Activated CD4-positive, CD25-positive, alpha-beta regulatory T cell treated with anti-CD3 and anti-CD28 coated beads, Interleukin-2, amount 50 U/mL, for 16 hours (primary cell): Measurements from ENCODE around the gene SNN.

Source experiments
- DNase-seq: peaks from one replicate; pipeline ENCODE4 v3.0.0-alpha.2; 2020; ENCODE audit warnings: low read depth, low spot score

The SNN gene

GRCh38 chr16:11696266-11697012 is 28.2 kb downstream of the SNN start:
- DNase-seq, result no peak

- DNase-seq, result no peak
These were observed 29.1 kb downstream of the SNN start for GRCh38 chr16:11697319-11697718.

- no peak for DNase-seq
These were observed 30.0 kb downstream of the SNN start for GRCh38 chr16:11698271-11698689.

- DNase-seq, result no peak
These were observed 31.1 kb downstream of the SNN start for GRCh38 chr16:11699234-11699894.

DNA sequence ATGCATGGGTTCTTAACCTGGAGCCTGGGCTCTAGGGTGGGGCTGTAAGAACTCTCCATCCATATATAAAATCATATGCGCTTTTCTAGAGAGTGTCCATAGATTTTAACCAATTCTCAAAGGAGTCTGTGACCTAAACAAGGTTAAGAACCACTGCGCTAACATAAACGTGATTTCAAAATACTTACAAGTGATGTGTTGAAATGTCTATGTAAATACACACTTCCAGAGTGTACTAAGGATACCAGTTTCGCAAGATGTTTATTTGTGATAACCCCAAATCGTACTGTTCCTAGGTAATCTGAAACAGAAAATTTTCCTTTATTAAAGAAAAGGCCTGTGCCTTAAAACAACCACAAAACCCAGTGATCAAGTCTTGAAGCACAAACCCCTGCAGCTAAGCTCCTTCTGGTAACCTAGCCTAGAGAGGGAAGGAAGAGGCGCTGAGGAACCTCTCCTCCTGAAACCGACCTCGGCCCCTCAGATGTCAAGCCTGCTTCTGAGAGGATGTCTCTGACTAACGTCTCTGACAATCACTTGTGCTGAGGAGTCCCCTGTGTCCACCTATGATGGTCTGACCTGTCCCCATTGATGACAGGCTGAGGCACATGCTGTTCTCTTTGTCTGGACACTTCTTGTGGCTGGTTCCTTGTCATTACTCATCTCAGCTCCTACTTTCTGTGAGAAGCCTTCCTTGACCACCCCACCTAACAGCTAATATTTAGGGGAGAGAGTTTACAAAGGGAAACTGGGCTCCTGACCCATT is 32.2 kb downstream of the SNN start:
- no peak for DNase-seq

GRCh38 chr16:11705311-11706025 is 37.2 kb downstream of the SNN start:
- DNase-seq, result no peak

GRCh38 chr16:11706180-11706742 is 38.0 kb downstream of the SNN start:
- no peak for DNase-seq

DNA sequence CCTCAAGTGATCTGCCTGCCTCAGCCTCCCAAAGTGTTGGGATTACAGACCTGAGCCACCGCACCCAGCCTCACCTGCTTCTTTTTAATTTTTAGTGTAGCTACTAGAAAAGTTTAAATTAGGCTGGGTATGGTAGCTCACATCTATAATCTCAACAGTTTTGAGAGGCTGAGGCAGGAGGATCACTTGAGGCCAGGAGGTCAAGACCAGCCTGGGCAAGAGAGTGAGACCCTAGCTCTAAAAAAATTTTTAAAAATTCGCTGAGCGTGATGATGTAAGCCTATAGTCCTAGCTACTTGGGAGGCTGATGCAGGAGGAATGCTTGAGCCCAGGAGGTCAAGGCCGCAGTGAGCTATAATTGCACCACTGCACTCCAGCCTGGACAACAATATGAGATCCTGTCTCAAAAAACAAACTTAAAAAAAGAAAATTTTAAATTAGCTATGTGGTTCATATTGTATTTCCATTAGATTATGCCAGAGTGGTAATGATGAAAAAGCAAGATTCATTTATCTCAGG is 39.5 kb downstream of the SNN start:
- no peak for DNase-seq

DNA sequence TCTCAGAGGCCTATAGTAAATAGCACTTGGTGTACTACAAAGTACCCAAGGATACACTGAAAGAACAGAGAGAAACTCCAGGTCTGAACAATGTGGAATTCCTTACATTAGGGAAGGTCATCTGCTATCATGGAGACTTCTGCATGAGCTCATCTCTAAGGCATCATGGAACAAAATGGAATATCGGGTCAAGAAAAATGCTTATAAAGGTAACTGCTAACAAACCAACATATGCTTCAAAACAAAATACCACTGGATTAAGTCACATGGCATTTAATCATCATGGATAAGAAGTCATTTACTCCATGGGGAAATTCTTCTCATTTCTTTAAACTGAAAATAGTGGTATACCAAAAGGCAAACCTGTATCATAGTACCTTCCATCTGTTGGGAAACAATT is 40.2 kb downstream of the SNN start:
- no peak for DNase-seq

DNA sequence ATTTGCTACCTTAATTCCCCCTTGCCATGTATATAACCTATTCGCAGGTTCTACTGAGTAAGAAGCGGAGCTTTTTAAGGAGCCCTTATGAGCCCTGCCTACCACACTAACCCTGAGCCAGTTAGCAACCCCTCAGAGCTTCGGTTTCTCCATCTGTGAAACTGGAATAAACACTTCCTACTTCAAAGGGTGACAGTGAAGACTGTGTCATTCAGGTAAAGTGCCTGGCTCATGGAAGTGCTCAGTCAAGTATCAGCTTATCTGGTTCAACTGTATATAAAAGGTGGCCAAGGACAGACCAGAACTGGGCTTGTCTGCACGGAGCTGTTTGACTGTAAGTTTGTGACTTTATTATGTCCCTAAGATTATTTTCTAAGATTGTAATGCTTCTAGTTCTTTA is 43.4 kb downstream of the SNN start:
- DNase-seq, result no peak

- DNase-seq, result no peak
These were observed 43.9 kb downstream of the SNN start for GRCh38 chr16:11712122-11712521.

DNA sequence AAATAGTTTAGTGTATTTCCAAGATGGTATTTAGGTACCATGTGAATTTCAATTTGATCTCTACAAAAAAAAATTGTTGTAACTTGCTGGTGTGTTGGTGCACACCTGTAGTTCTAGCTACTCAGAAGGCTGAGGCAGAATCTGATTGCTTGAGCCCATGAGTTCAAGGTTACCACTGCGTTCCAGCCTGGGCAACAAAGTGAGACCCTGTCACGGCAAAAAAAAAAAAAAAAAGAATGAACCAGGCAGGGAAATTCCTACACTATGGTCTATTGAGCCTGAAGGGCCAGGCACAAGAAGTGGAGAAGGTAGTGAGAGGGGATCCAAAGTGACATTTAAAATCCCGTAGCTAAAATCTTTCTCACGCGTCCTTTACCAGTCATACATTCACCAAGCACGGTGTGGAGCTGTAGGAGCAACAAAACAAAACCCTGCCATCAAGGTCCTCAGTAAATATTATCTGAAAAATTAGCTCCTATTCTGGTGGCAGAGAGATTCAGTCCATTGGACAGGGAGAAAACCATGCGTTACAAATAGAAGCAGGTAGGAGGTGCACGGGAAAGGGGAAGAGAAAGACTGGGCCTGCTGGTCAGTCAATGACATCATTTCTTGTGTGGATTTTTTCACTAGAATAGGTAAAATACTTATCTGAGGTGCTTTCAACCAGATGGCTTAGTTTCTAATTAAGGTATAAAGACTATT is 47.1 kb downstream of the SNN start:
- DNase-seq, result no peak

DNA sequence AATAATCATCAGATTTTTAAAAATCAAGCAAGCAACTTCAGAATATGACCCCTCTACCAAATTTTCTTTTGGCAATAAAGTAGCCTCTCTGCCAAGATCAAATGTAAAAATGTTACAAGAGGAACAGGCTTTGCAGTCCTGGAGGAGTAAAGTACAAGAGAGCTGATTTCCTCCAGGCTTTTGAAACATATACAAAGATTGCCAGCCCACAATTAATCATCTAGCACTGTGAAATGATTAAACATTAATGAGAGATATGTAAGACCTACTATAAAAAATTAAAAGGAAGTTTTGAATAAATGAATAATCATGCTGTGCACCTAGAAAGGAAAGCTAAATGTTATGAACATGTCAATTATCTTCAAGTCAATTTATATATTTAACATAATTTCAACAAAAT is 48.1 kb downstream of the SNN start:
- no peak for DNase-seq

DNA sequence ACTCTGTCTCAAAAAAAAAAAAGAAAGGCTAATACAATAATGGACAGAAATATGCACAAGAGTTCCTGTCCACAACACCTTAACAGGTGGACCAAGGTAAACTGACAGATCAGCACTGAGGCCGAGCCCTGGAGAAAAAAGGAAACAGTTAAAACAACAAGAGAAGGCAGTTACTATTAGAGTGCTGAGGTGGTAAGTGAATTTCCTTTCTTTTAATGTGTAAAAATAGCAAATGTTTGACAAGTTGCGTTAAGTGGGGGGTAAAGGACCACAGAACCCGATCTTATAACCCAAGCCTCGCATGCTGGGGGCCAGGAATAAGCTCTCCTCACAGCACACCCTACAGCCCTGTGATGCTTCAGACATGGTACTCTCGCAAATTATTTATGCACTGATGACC is 49.6 kb downstream of the SNN start:
- DNase-seq, result no peak

- no peak for DNase-seq
These were observed 50.9 kb downstream of the SNN start for GRCh38 chr16:11719171-11719570.

DNA sequence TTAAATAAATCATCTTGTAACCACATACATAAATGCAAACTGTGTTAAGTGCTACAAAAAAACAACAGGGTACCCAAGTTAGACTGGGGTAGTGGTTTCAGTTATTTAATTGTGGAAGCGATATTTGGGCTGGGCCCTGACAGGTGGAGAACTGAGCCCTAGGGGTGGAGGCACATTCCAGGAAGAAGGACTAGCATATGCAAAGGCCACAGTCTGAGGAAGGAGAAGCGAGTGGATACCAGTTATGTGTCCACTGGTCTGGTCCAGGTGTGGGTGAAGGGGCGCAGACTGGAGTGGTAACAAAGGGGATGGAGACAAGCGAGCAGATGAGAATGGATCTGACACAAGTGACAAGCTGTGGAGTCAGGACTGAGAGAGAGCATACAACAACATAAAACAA is 51.5 kb downstream of the SNN start:
- DNase-seq, result no peak

- no peak for DNase-seq
These were observed 53.7 kb downstream of the SNN start for GRCh38 chr16:11721781-11722467.

- no peak for DNase-seq
These were observed 54.2 kb downstream of the SNN start for GRCh38 chr16:11722468-11722808.

- no peak for DNase-seq
These were observed 57.2 kb downstream of the SNN start for GRCh38 chr16:11725457-11725856.

- DNase-seq, result no peak
These were observed 57.8 kb downstream of the SNN start for GRCh38 chr16:11726008-11726407.
